IMR-90 (cell line): ENCODE results near the gene MICA. TPM values are rescaled to one million over a fixed set of nuclear protein-coding genes. Genes with fewer than 3 reads are reported as not detected.
"Not testable (repeated sequence)": the region's sequence is repeated elsewhere in the genome, so short reads cannot be mapped to it uniquely, and the experiment has no call there.

Experiments
- ATAC-seq: fragments of 200-7000 bp; cut with Tn5 transposase; 2 replicates; pipeline ENCODE4 v1.9.1; 2020; ENCODE audit warnings: low read depth, mild to moderate bottlenecking, moderate library complexity
- BruUV-seq: library from RNA; stranded (reverse); fragments of 400-500 nt; replicated peaks from 2 replicates; lab custom pipeline; 2021; lab: Mats Ljungman, UMichigan
- CTCF ChIA-PET: fragments of 300-600 bp; formaldehyde crosslinking; extraction: SDS; loops from one replicate; lab custom pipeline; 2021; ENCODE audit warnings: antibody characterized with exemption; lab: Yijun Ruan, JAX
- POLR2A ChIA-PET: fragments of 300-600 bp; sonication (Branson Sonifier 250); formaldehyde crosslinking; loops from one replicate; lab custom pipeline; 2022; ENCODE audit warnings: antibody characterized with exemption; ENCODE audit not compliant: unreplicated experiment; lab: Charles Lee
- DNase-seq: peaks from one replicate; pipeline ENCODE4 v3.0.0; 2013
- H2AFZ ChIP-seq: replicated peaks from 2 replicates; pipeline ENCODE3; 2013; ENCODE audit warnings: low read length, mild to moderate bottlenecking; ENCODE audit not compliant: poor library complexity
- H2AK5ac ChIP-seq: 2 replicates; pipeline ENCODE4 v1.6.1; 2013; ENCODE audit warnings: low read depth, low read length, inconsistent platforms
- H2AK9ac ChIP-seq: replicated peaks from 2 replicates; pipeline ENCODE3; 2013; ENCODE audit warnings: mild to moderate bottlenecking, low read depth, low read length, moderate library complexity; ENCODE audit not compliant: poor library complexity
- H2BK120ac ChIP-seq: 2 replicates; pipeline ENCODE4 v1.6.1; 2013; ENCODE audit warnings: low read depth, low read length, inconsistent platforms
- H2BK15ac ChIP-seq: 3 replicates; pipeline ENCODE4 v1.6.1; 2013; ENCODE audit warnings: low read depth, low read length, inconsistent platforms
- H2BK20ac ChIP-seq: 2 replicates; pipeline ENCODE4 v1.6.1; 2013; ENCODE audit warnings: low read depth, mild to moderate bottlenecking, inconsistent platforms, low read length, moderate library complexity
- H2BK5ac ChIP-seq: 2 replicates; pipeline ENCODE4 v1.6.1; 2013; ENCODE audit warnings: mild to moderate bottlenecking, low read depth, low read length, inconsistent platforms; ENCODE audit not compliant: poor library complexity, severe bottlenecking
- H3K14ac ChIP-seq: replicated peaks from 2 replicates; pipeline ENCODE4 v1.6.1; 2013; ENCODE audit warnings: low read depth, low read length, inconsistent platforms
- H3K18ac ChIP-seq: 2 replicates; pipeline ENCODE4 v1.6.1; 2013; ENCODE audit warnings: low read depth, low read length, control low read depth
- H3K23ac ChIP-seq: 2 replicates; pipeline ENCODE4 v1.6.1; 2013; ENCODE audit warnings: low read depth, low read length, inconsistent platforms
- H3K27ac ChIP-seq: 2 replicates; pipeline ENCODE4 v1.5.1; 2013; ENCODE audit warnings: mild to moderate bottlenecking, control low read depth, low read length; ENCODE audit not compliant: insufficient read depth
- H3K27me3 ChIP-seq: 2 replicates; pipeline ENCODE4 v1.6.1; 2013; ENCODE audit warnings: low read length; ENCODE audit not compliant: control insufficient read depth, insufficient read depth
- H3K36me3 ChIP-seq: 2 replicates; pipeline ENCODE4 v1.6.1; 2013; ENCODE audit warnings: low read length, mixed read lengths; ENCODE audit not compliant: control insufficient read depth, insufficient read depth
- H3K4ac ChIP-seq: 2 replicates; pipeline ENCODE4 v1.6.1; 2013; ENCODE audit warnings: low read depth, low read length, inconsistent platforms
- H3K4me1 ChIP-seq: 2 replicates; pipeline ENCODE4 v1.6.1; 2013; ENCODE audit warnings: low read length, mixed read lengths; ENCODE audit not compliant: control insufficient read depth, insufficient read depth
- H3K4me2 ChIP-seq: 2 replicates; pipeline ENCODE4 v1.6.1; 2013; ENCODE audit warnings: low read depth, mild to moderate bottlenecking, control low read depth, low read length, moderate library complexity
- H3K4me3 ChIP-seq: 2 replicates; pipeline ENCODE4 v1.5.1; 2013; ENCODE audit warnings: low read depth, mild to moderate bottlenecking, control low read depth, low read length, moderate library complexity; ENCODE audit not compliant: insufficient read depth
- H3K56ac ChIP-seq: 2 replicates; pipeline ENCODE4 v1.6.1; 2013; ENCODE audit warnings: low read length, inconsistent platforms; ENCODE audit not compliant: insufficient read depth; ENCODE audit errors: extremely low read depth
- H3K79me1 ChIP-seq, 2 experiments: 2 replicates each; pipeline ENCODE4 v1.6.1; 2013; ENCODE audit warnings: low read length in 2 of 2, inconsistent platforms in 1 of 2, low read depth in 1 of 2
- H3K9ac ChIP-seq: 2 replicates; pipeline ENCODE4 v1.6.1; 2013; ENCODE audit warnings: low read depth, low read length, control low read depth
- H3K9me1 ChIP-seq: 2 replicates; pipeline ENCODE4 v1.6.1; 2013; ENCODE audit warnings: low read length, inconsistent platforms; ENCODE audit not compliant: insufficient read depth
- H3K9me3 ChIP-seq: 2 replicates; pipeline ENCODE4 v1.6.1; 2013; ENCODE audit warnings: low read length; ENCODE audit not compliant: control insufficient read depth, insufficient read depth
- H4K20me1 ChIP-seq: 2 replicates; pipeline ENCODE4 v1.6.1; 2013; ENCODE audit warnings: low read length, inconsistent platforms; ENCODE audit not compliant: insufficient read depth
- H4K5ac ChIP-seq: 2 replicates; pipeline ENCODE4 v1.6.1; 2013; ENCODE audit warnings: mild to moderate bottlenecking, low read depth, low read length, control low read depth
- H4K8ac ChIP-seq, 2 experiments: 2 replicates each; pipeline ENCODE4 v1.6.1; 2013; ENCODE audit warnings: low read depth in 2 of 2, low read length in 2 of 2, control low read depth in 1 of 2, inconsistent platforms in 1 of 2
- H4K91ac ChIP-seq: 2 replicates; pipeline ENCODE4 v1.6.1; 2013; ENCODE audit warnings: low read depth, low read length, inconsistent platforms; ENCODE audit not compliant: insufficient read depth
- CEBPB ChIP-seq: IDR thresholded peaks from 2 replicates; pipeline ENCODE4 v1.6.1; 2012; ENCODE audit warnings: low read depth, low read length, improper control_type of control experiment
- CHD1 ChIP-seq: IDR thresholded peaks from 2 replicates; pipeline ENCODE4 v1.6.1; 2012; ENCODE audit warnings: low read depth, low read length, improper control_type of control experiment
- MAFK ChIP-seq: IDR thresholded peaks from 2 replicates; pipeline ENCODE4 v1.6.1; 2012; ENCODE audit warnings: low read depth, low read length, improper control_type of control experiment
- WGBS, 2 experiments: methylation state at CpG; one replicate each; pipeline versions ENCODE4 v1.1.5 to v1.1.7; 2013; ENCODE audit warnings: missing lambda C conversion rate in 2 of 2; ENCODE audit not compliant: insufficient read length in 1 of 2; ENCODE audit errors: extremely low coverage in 2 of 2; 5-methylcytosine and 5-hydroxymethylcytosine counted together
- dilution Hi-C: fragments of 300-500 bp; cut with HindIII; formaldehyde crosslinking; loops from one replicate; pipeline ENCODE4 v1.14.3; 2018; ENCODE audit warnings: low sequenced_read_pairs; ENCODE audit not compliant: unreplicated experiment
- in situ Hi-C: fragments of 300-500 bp; cut with MboI; formaldehyde crosslinking; loops from 3 replicates; pipeline ENCODE4 v1.14.3; 2019; ENCODE audit warnings: low sequenced_read_pairs, inconsistent platforms, mixed read lengths
- intact Hi-C: fragments of 100-400 bp; cut with micrococcal nuclease; formaldehyde crosslinking; loops from 2 replicates; pipeline ENCODE4 v1.10.0; 2022
- polyA plus RNA-seq, 3 experiments: library from polyadenylated mRNA; depleted of rRNA; stranded (reverse); fragments of >200 nt; gene quantifications; 2 replicates each; pipeline ENCODE4 v1.2.3, GENCODE V29; 2012; ENCODE audit warnings: low replicate concordance in 1 of 3
- total RNA-seq: library from RNA; depleted of rRNA; stranded (reverse); fragments of >200 nt; gene quantifications from 2 replicates; pipeline ENCODE4 v1.2.3, GENCODE V29; 2012

MICA gene
- total and polyA plus RNA-seq, 2 of the 4 experiments (the other 2 are of a cell fraction), result 55.9 to 67.7 TPM

- TF ChIP-seq MAFK (no peak), CHD1 (no peak), CEBPB (no peak)
Measured at GRCh38 chr6:31402324-31403282, 792 bp upstream of the MICA start (continued).

DNA sequence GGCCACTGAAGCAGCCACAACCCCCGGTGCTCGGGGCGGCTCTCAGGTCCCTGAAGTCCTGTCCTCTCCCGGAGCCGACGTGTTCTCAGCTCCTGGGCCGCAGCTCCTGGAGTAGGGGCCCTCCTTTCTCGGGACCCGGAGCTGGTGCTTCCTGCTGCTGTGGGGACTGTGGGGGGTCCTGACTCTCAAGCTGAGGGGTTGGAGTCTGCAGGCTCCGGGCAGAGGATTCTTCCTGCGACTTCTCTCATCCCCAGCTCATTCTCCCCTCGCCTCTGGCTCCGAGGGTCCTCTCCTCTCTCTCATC lies 618 bp downstream of the MICA start:
- Histone ChIP-seq H3K9ac (peak overlapping the region; percentile 85), H2AFZ (peak overlapping the region; percentile 94)
- CTCF ChIA-PET, result not testable (repeated sequence)

More for the DNA sequence above, 618 bp downstream of the MICA start:
- H2BK120ac ChIP-seq, H4K91ac ChIP-seq, DNase-seq, H2BK20ac ChIP-seq, H3K9me3 ChIP-seq, H3K4ac ChIP-seq, H3K56ac ChIP-seq, dilution Hi-C loops, H4K5ac ChIP-seq, H3K23ac ChIP-seq, POLR2A ChIA-PET, ATAC-seq, H3K27me3 ChIP-seq, H3K18ac ChIP-seq, H2BK15ac ChIP-seq, H3K9me1 ChIP-seq, BruUV-seq, H3K36me3 ChIP-seq, H3K4me1 ChIP-seq: not testable (repeated sequence)
- Histone ChIP-seq H2AK5ac (peak overlapping the region; percentile 64; the same call in 1 of the 2 replicates), H2BK5ac (peak overlapping the region; percentile 47), H4K8ac (peak overlapping the region in 1 of 2 experiments; percentile 65; a peak in 1 of 4 replicates), H2AK9ac (peak overlapping the region; percentile 93), H3K4me3 (peak overlapping the region; percentile 83), H4K20me1 (peaks cover 43% of the 10 kb centered on the region), H3K79me1 (peaks cover 4 to 56% of the 10 kb centered on the region in 2 experiments; a peak in 3 of 4 replicates), H3K27ac (peak overlapping the region; percentile 11; the same call in 1 of the 2 replicates), H3K4me2 (peak overlapping the region; percentile 96), H3K14ac (peak overlapping the region; percentile 85; the same call in 1 of the 2 replicates)
- intact Hi-C loops, result loop anchor here (5.0 kb wide), 1 partner anchor 88 kb away; no protein-coding TSS in a partner anchor
- in situ Hi-C loops, result loop anchor here (5.0 kb wide), 1 partner anchor 38 kb away; no protein-coding TSS in a partner anchor
- no CpG with 5 or more reads among the region's 13 CpGs for WGBS, 2 experiments
